Endothelial cell of umbilical vein (primary cell): Measurements from ENCODE around the gene FMO5. TPM values are rescaled to one million over a fixed set of nuclear protein-coding genes. Genes with fewer than 3 reads are reported as not detected.

Source experiments
- BruUV-seq: library from RNA; stranded (reverse); fragments of 400-500 nt; replicated peaks from 2 replicates; lab custom pipeline; 2021; lab: Mats Ljungman, UMichigan
- CTCF ChIA-PET: fragments of 300-600, 350-600 bp; sonication (Branson Sonifier 250); formaldehyde crosslinking; loops from one replicate; lab custom pipeline; 2021; ENCODE audit warnings: antibody characterized with exemption, inconsistent platforms; lab: Charles Lee
- POLR2A ChIA-PET: fragments of 300-600, 350-600 bp; sonication (Branson Sonifier 250); formaldehyde crosslinking; loops from one replicate; lab custom pipeline; 2021; ENCODE audit warnings: antibody characterized with exemption, inconsistent platforms; lab: Charles Lee
- DNase-seq: peaks from one replicate; pipeline ENCODE4 v3.0.0-alpha.2; 2011; ENCODE audit warnings: low read depth, low spot score
- FAIRE-seq: peaks from 2 replicates; lab custom pipeline; 2011; peaks lifted over from hg19 to GRCh38; lab: Jason Lieb, UNC
- H2AFZ ChIP-seq: 2 replicates; pipeline ENCODE4 v1.6.0; 2012; ENCODE audit warnings: low read depth, low read length, control low read depth, inconsistent platforms
- H3K27ac ChIP-seq: 2 replicates; pipeline ENCODE4 v1.5.1; 2011; ENCODE audit warnings: low read depth, mild to moderate bottlenecking, control low read depth, low read length, moderate library complexity; ENCODE audit not compliant: insufficient read depth
- H3K27me3 ChIP-seq, 2 experiments: 2 replicates each; pipeline versions ENCODE4 v1.6.0 to v1.6.1; 2011; ENCODE audit warnings: low read length in 2 of 2, mixed read lengths in 1 of 2; ENCODE audit not compliant: control insufficient read depth in 2 of 2, insufficient read depth in 2 of 2
- H3K36me3 ChIP-seq, 2 experiments: 2 replicates in 1 of 2; 3 replicates in 1 of 2; pipeline ENCODE4 v1.5.1; 2011; ENCODE audit warnings: low read length in 2 of 2, mild to moderate bottlenecking in 1 of 2, moderate library complexity in 1 of 2; ENCODE audit not compliant: control insufficient read depth in 2 of 2, insufficient read depth in 2 of 2; ENCODE audit errors: extremely low read depth in 1 of 2
- H3K4me1 ChIP-seq: 3 replicates; pipeline ENCODE4 v1.5.1; 2011; ENCODE audit warnings: mild to moderate bottlenecking, low read length; ENCODE audit not compliant: control insufficient read depth, insufficient read depth; ENCODE audit errors: extremely low read depth
- H3K4me2 ChIP-seq: 2 replicates; pipeline ENCODE4 v1.6.1; 2011; ENCODE audit warnings: low read length, control low read depth, mixed read lengths; ENCODE audit not compliant: insufficient read depth
- H3K4me3 ChIP-seq, 3 experiments: fragments of 200-600 bp in 1 of 3; sonication (generic), shearing (Covaris generic) in 1 of 3; replicated peaks in 1 of 3; 2 replicates each; pipeline ENCODE4 v1.5.1; 2011 to 2016; ENCODE audit warnings: control low read depth in 3 of 3, low read length in 3 of 3, mild to moderate bottlenecking in 2 of 3, inconsistent platforms in 1 of 3, low read depth in 1 of 3, moderate library complexity in 1 of 3; ENCODE audit not compliant: insufficient read depth in 1 of 3
- H3K79me2 ChIP-seq: 2 replicates; pipeline ENCODE4 v1.6.0; 2012; ENCODE audit warnings: low read length, inconsistent platforms; ENCODE audit not compliant: control insufficient read depth, insufficient read depth
- H3K9ac ChIP-seq: replicated peaks from 2 replicates; pipeline ENCODE3; 2011; ENCODE audit warnings: low read length, control low read depth; ENCODE audit not compliant: insufficient read depth; ENCODE audit errors: extremely low read depth
- H3K9me1 ChIP-seq: replicated peaks from 3 replicates; pipeline ENCODE4 v1.6.0; 2011; ENCODE audit warnings: mild to moderate bottlenecking, low read length; ENCODE audit not compliant: control insufficient read depth, insufficient read depth; ENCODE audit errors: extremely low read depth
- H3K9me3 ChIP-seq: replicated peaks from 2 replicates; pipeline ENCODE4 v1.5.1; 2012; ENCODE audit warnings: low read length, inconsistent platforms; ENCODE audit not compliant: control insufficient read depth, insufficient read depth
- H4K20me1 ChIP-seq: replicated peaks from 2 replicates; pipeline ENCODE3; 2011; ENCODE audit warnings: mild to moderate bottlenecking, low read length; ENCODE audit not compliant: control insufficient read depth, insufficient read depth; ENCODE audit errors: extremely low read depth
- FOS ChIP-seq: IDR thresholded peaks from 2 replicates; pipeline ENCODE4 v1.6.1; 2011; ENCODE audit warnings: mild to moderate bottlenecking, low read length, moderate library complexity, borderline replicate concordance; ENCODE audit not compliant: insufficient read depth
- GATA2 ChIP-seq: IDR thresholded peaks from 2 replicates; pipeline ENCODE4 v1.7.0; 2011; ENCODE audit warnings: low read depth, mild to moderate bottlenecking, moderate library complexity, mixed read lengths, low read length; ENCODE audit not compliant: insufficient read length, insufficient read depth
- MAX ChIP-seq: IDR thresholded peaks from 2 replicates; pipeline ENCODE4 v1.6.1; 2011; ENCODE audit not compliant: insufficient read depth, insufficient read length
- POLR2AphosphoS5 ChIP-seq: IDR thresholded peaks from 2 replicates; pipeline ENCODE4 v1.6.1; 2012; ENCODE audit warnings: low read depth, mild to moderate bottlenecking, control low read depth, low read length, moderate library complexity; ENCODE audit not compliant: insufficient read depth
- dilution Hi-C: fragments of 300-500 bp; cut with MboI; formaldehyde crosslinking; loops from one replicate; pipeline ENCODE4 v1.15.0; 2019; ENCODE audit warnings: low sequenced_read_pairs; ENCODE audit not compliant: extremely low pct_ligation_motif_present
- intact Hi-C: fragments of 100-400 bp; cut with micrococcal nuclease; formaldehyde crosslinking; loops from one replicate; pipeline ENCODE4 v1.10.0; 2022
- polyA plus RNA-seq, 4 experiments: library from polyadenylated mRNA; depleted of rRNA in 3 of 4; stranded (reverse) in 3 of 4; unstranded in 1 of 4; fragments of >200 nt; gene quantifications; 2 replicates each; pipeline versions ENCODE4 v1.2.1 to v1.2.3, GENCODE V29; 2011 to 2012; ENCODE audit warnings: missing spikeins in 1 of 4
- total RNA-seq: library from RNA; stranded (reverse); gene quantifications from 2 replicates; pipeline ENCODE4 v1.2.3, GENCODE V29; 2021
- TF ChIP-seq, protein P1 (sequence below), 2 donors: IDR thresholded peaks; 1 replicate in 1 of 2; 2 replicates in 1 of 2; pipeline ENCODE4 v1.5.1; 2011; ENCODE audit warnings: low read length in 2 of 2, mild to moderate bottlenecking in 2 of 2, moderate library complexity in 2 of 2, control low read depth in 1 of 2, inconsistent platforms in 1 of 2, low read depth in 1 of 2; ENCODE audit not compliant: insufficient read depth in 1 of 2; ENCODE audit errors: extremely low read depth in 1 of 2

FMO5 gene
- total and polyA plus RNA-seq, 2 donors (not counting 3 experiments of a cell fraction or from before 2014, with no cell fraction given): 0.48 to 0.60 TPM

DNA sequence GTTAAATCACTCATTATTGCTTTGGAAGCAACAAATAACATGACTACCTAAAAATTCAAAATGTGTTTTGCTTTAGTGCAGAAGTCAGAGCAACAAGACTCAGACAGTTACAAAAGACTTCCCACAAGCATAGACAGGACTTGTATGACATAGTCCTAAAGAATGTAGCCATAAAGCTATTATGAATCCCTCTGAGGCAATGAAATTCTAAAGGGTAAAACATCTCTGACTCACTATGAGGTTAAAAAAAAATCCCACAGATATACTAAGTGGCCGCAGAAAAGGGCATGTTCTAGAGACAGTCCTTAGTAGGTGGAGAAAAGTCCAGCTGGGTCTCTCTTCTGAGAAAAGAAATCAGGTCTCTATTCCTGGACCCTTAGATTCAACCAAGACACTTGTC is 57.8 kb downstream of the FMO5 start:
- no peak overlapping the region for H3K9ac ChIP-seq
- POLR2A ChIA-PET: no interaction called here
- H3K27me3 ChIP-seq: no peaks in the 10 kb centered on the region
- DNase-seq (no peak), FAIRE-seq (no peak)
- no peaks in the 10 kb centered on the region for H3K9me1 ChIP-seq
- peak overlapping the region; percentile 1 for H3K27ac ChIP-seq
- no peak for TF ChIP-seq GATA2
- peak; percentile 48 for TF ChIP-seq FOS
- H2AFZ ChIP-seq: no peak overlapping the region
- no peak overlapping the region for H3K4me3 ChIP-seq
- no peak overlapping the region for H3K4me2 ChIP-seq
- intact Hi-C loops (no loop called here), dilution Hi-C loops (no loop called here)
- peaks cover 7% of the 10 kb centered on the region for H3K4me1 ChIP-seq
- no peaks in the 10 kb centered on the region for H3K9me3 ChIP-seq
- H4K20me1 ChIP-seq: no peaks in the 10 kb centered on the region
- H3K36me3 ChIP-seq: no peaks in the 10 kb centered on the region
- peaks cover 10% of the 10 kb centered on the region for H3K79me2 ChIP-seq
- no TSS peak for BruUV-seq
- CTCF ChIA-PET: interaction anchor here (2.3 kb wide), 1 partner anchor 75 kb away, joined by 7 read pairs; the partner anchor contains the start of gene CHD1L

- TF ChIP-seq POLR2AphosphoS5 (no peak), GATA2 (no peak), MAX (no peak)
- TF ChIP-seq, protein P1, sequence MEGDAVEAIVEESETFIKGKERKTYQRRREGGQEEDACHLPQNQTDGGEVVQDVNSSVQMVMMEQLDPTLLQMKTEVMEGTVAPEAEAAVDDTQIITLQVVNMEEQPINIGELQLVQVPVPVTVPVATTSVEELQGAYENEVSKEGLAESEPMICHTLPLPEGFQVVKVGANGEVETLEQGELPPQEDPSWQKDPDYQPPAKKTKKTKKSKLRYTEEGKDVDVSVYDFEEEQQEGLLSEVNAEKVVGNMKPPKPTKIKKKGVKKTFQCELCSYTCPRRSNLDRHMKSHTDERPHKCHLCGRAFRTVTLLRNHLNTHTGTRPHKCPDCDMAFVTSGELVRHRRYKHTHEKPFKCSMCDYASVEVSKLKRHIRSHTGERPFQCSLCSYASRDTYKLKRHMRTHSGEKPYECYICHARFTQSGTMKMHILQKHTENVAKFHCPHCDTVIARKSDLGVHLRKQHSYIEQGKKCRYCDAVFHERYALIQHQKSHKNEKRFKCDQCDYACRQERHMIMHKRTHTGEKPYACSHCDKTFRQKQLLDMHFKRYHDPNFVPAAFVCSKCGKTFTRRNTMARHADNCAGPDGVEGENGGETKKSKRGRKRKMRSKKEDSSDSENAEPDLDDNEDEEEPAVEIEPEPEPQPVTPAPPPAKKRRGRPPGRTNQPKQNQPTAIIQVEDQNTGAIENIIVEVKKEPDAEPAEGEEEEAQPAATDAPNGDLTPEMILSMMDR (IDR thresholded peaks at IDR 0.05; ENCODE audit: extremely low read depth in 1 of 2, insufficient read depth in 1 of 2, low read depth in 1 of 2, low read length in 2 of 2): no peak
- Histone ChIP-seq H3K27ac (no peak overlapping the region), H3K4me2 (no peak overlapping the region), H3K9me1 (no peaks in the 10 kb centered on the region), H3K9me3 (no peaks in the 10 kb centered on the region), H2AFZ (no peak overlapping the region), H4K20me1 (no peaks in the 10 kb centered on the region), H3K4me1 (no peaks in the 10 kb centered on the region), H3K4me3 (no peak overlapping the region), H3K36me3 (peaks cover 3 to 6% of the 10 kb centered on the region in 2 experiments), H3K79me2 (no peaks in the 10 kb centered on the region), H3K9ac (no peak overlapping the region), H3K27me3 (no peaks in the 10 kb centered on the region)
- intact Hi-C loops: no loop called here
- no peak for FAIRE-seq
- dilution Hi-C loops: no loop called here
- ChIA-PET CTCF (interaction anchor here (1.1 to 1.8 kb wide), 2 partner anchors 79 to 81 kb away, joined by 4 to 5 read pairs; partner anchors contain the start of gene CHD1L), POLR2A (interaction anchor here (0.9 kb wide), 1 partner anchor 11 kb away, joined by 3 read pairs; no protein-coding TSS in a partner anchor)
- BruUV-seq: no TSS peak
- DNase-seq: no peak
Measured at GRCh38 chr1:147163019-147163418, 62.1 kb downstream of the FMO5 start.
